Measurements from ENCODE around the gene EXOG. TPM values are rescaled to one million over a fixed set of nuclear protein-coding genes. Genes with fewer than 3 reads are reported as not detected.

Gene EXOG
- polyA plus RNA-seq, 1 donor from 2014 or later, result 45.6 TPM

- peaks cover 3% of the 10 kb centered on the region for H4K20me1 ChIP-seq (ENCODE audit: insufficient read depth)
- H3F3A ChIP-seq (ENCODE audit: insufficient read depth, low read length, poor library complexity, severe bottlenecking), result no peaks in the 10 kb centered on the region
- H3K27ac ChIP-seq (ENCODE audit: low read length), result no peak overlapping the region
- H3K36me3 ChIP-seq (ENCODE audit: insufficient read depth, low read length), result peaks cover 9% of the 10 kb centered on the region
- no peak overlapping the region for H3K4me2 ChIP-seq (ENCODE audit: low read length)
- no peak overlapping the region for H2AFZ ChIP-seq (ENCODE audit: low read depth, low read length)
- TF ChIP-seq, protein P1, sequence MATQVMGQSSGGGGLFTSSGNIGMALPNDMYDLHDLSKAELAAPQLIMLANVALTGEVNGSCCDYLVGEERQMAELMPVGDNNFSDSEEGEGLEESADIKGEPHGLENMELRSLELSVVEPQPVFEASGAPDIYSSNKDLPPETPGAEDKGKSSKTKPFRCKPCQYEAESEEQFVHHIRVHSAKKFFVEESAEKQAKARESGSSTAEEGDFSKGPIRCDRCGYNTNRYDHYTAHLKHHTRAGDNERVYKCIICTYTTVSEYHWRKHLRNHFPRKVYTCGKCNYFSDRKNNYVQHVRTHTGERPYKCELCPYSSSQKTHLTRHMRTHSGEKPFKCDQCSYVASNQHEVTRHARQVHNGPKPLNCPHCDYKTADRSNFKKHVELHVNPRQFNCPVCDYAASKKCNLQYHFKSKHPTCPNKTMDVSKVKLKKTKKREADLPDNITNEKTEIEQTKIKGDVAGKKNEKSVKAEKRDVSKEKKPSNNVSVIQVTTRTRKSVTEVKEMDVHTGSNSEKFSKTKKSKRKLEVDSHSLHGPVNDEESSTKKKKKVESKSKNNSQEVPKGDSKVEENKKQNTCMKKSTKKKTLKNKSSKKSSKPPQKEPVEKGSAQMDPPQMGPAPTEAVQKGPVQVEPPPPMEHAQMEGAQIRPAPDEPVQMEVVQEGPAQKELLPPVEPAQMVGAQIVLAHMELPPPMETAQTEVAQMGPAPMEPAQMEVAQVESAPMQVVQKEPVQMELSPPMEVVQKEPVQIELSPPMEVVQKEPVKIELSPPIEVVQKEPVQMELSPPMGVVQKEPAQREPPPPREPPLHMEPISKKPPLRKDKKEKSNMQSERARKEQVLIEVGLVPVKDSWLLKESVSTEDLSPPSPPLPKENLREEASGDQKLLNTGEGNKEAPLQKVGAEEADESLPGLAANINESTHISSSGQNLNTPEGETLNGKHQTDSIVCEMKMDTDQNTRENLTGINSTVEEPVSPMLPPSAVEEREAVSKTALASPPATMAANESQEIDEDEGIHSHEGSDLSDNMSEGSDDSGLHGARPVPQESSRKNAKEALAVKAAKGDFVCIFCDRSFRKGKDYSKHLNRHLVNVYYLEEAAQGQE (IDR thresholded peaks at IDR 0.05; ENCODE audit: borderline replicate concordance), result no peak
- TF ChIP-seq TAF1 (IDR thresholded peaks at IDR 0.05; ENCODE audit: low read depth) (no peak), RAD21 (conservative IDR thresholded peaks at IDR 0.05) (no peak), EZH2 (IDR thresholded peaks at IDR 0.05; ENCODE audit: borderline replicate concordance, insufficient read depth, low read length, poor library complexity, severe bottlenecking) (no peak), POLR2AphosphoS5 (IDR thresholded peaks at IDR 0.05) (no peak), SMC3 (conservative IDR thresholded peaks at IDR 0.05; ENCODE audit: poor library complexity) (no peak), EP300 (conservative IDR thresholded peaks at IDR 0.05; ENCODE audit: poor library complexity, severe bottlenecking) (no peak), MXI1 (conservative IDR thresholded peaks at IDR 0.05; ENCODE audit: poor library complexity, severe bottlenecking) (no peak)
- TF ChIP-seq, protein P2, sequence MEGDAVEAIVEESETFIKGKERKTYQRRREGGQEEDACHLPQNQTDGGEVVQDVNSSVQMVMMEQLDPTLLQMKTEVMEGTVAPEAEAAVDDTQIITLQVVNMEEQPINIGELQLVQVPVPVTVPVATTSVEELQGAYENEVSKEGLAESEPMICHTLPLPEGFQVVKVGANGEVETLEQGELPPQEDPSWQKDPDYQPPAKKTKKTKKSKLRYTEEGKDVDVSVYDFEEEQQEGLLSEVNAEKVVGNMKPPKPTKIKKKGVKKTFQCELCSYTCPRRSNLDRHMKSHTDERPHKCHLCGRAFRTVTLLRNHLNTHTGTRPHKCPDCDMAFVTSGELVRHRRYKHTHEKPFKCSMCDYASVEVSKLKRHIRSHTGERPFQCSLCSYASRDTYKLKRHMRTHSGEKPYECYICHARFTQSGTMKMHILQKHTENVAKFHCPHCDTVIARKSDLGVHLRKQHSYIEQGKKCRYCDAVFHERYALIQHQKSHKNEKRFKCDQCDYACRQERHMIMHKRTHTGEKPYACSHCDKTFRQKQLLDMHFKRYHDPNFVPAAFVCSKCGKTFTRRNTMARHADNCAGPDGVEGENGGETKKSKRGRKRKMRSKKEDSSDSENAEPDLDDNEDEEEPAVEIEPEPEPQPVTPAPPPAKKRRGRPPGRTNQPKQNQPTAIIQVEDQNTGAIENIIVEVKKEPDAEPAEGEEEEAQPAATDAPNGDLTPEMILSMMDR (IDR thresholded peaks at IDR 0.05; ENCODE audit: poor library complexity, severe bottlenecking), result no peak
- H3K4me3 ChIP-seq (ENCODE audit: low read length), result no peak overlapping the region
- no peaks in the 10 kb centered on the region for H3K9me3 ChIP-seq (ENCODE audit: low read length)
- no peak overlapping the region for H3K9ac ChIP-seq (ENCODE audit: low read length)
- H3K27me3 ChIP-seq (ENCODE audit: insufficient read depth, low read depth, low read length), result no peaks in the 10 kb centered on the region
- no peaks in the 10 kb centered on the region for H3K79me2 ChIP-seq (replicated peaks; ENCODE audit: insufficient read depth, low read length)
- no peaks in the 10 kb centered on the region for H3K9me2 ChIP-seq (ENCODE audit: insufficient read depth, low read length)
Measured at GRCh38 chr3:38482951-38483350, 13.2 kb upstream of the EXOG start.

DNA sequence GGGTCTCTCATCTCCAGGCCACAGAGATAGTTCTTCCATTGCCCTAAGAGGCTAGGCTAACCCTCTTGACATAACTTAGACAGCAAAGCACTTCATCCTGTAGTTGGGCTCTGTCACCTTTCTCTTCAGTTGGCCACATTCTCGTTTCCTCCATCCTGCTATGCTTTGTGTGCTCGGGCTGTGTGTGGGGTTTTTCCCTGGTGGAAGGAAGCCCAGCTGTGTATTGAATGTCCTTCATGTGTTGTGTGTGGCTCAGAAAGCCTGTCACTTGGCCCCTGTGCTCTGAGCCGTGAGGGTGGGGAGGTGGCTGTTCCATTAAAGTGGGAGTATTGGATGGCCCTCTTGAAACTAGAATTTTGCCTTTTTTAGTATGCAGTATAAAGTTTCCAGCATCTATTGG, 8.8 kb upstream of the EXOG start:
- H2AFZ ChIP-seq (ENCODE audit: low read depth, low read length), result no peak overlapping the region
- H3K27ac ChIP-seq (ENCODE audit: low read length), result no peak overlapping the region
- H3K4me2 ChIP-seq (ENCODE audit: low read length), result no peak overlapping the region
- no peaks in the 10 kb centered on the region for H4K20me1 ChIP-seq (ENCODE audit: insufficient read depth)
- no peak overlapping the region for H3K9ac ChIP-seq (ENCODE audit: low read length)
- no peaks in the 10 kb centered on the region for H3F3A ChIP-seq (ENCODE audit: insufficient read depth, low read length, poor library complexity, severe bottlenecking)
- peaks cover 5% of the 10 kb centered on the region for H3K36me3 ChIP-seq (ENCODE audit: insufficient read depth, low read length)
- H3K9me2 ChIP-seq (ENCODE audit: insufficient read depth, low read length), result no peaks in the 10 kb centered on the region
- no peaks in the 10 kb centered on the region for H3K27me3 ChIP-seq (ENCODE audit: insufficient read depth, low read depth, low read length)
- H3K9me3 ChIP-seq (ENCODE audit: low read length), result no peaks in the 10 kb centered on the region
- H3K79me2 ChIP-seq (replicated peaks; ENCODE audit: insufficient read depth, low read length), result no peaks in the 10 kb centered on the region
- TF ChIP-seq RAD21 (conservative IDR thresholded peaks at IDR 0.05) (no peak), POLR2AphosphoS5 (IDR thresholded peaks at IDR 0.05) (no peak), EZH2 (IDR thresholded peaks at IDR 0.05; ENCODE audit: borderline replicate concordance, insufficient read depth, low read length, poor library complexity, severe bottlenecking) (no peak), TAF1 (IDR thresholded peaks at IDR 0.05; ENCODE audit: low read depth) (no peak), EP300 (conservative IDR thresholded peaks at IDR 0.05; ENCODE audit: poor library complexity, severe bottlenecking) (no peak), SMC3 (conservative IDR thresholded peaks at IDR 0.05; ENCODE audit: poor library complexity) (no peak), MXI1 (conservative IDR thresholded peaks at IDR 0.05; ENCODE audit: poor library complexity, severe bottlenecking) (no peak)
- TF ChIP-seq, protein P2 (IDR thresholded peaks at IDR 0.05; ENCODE audit: poor library complexity, severe bottlenecking), result no peak
- TF ChIP-seq, protein P1 (IDR thresholded peaks at IDR 0.05; ENCODE audit: borderline replicate concordance), result no peak
- H3K4me3 ChIP-seq (ENCODE audit: low read length), result no peak overlapping the region
